Forelimb muscle (tissue), 1 donor: ENCODE data around the gene FOXO4. TPM values are rescaled to one million over a fixed set of nuclear protein-coding genes. Genes with fewer than 3 reads are reported as not detected.
A peak's percentile ranks its signal among the peaks of the same experiment; 100 is the strongest.

Source experiments
- DNase-seq: peaks from one replicate; pipeline ENCODE4 v3.0.0-alpha.2; 2013; ENCODE audit warnings: low read depth
- polyA plus RNA-seq: library from polyadenylated mRNA; unstranded; fragments of 120-200 nt; gene quantifications from one replicate; pipeline ENCODE4 v1.2.1, GENCODE V29; 2013; ENCODE audit not compliant: insufficient read length

The FOXO4 gene
- polyA plus RNA-seq, 1 donor = 41.0 TPM

DNA sequence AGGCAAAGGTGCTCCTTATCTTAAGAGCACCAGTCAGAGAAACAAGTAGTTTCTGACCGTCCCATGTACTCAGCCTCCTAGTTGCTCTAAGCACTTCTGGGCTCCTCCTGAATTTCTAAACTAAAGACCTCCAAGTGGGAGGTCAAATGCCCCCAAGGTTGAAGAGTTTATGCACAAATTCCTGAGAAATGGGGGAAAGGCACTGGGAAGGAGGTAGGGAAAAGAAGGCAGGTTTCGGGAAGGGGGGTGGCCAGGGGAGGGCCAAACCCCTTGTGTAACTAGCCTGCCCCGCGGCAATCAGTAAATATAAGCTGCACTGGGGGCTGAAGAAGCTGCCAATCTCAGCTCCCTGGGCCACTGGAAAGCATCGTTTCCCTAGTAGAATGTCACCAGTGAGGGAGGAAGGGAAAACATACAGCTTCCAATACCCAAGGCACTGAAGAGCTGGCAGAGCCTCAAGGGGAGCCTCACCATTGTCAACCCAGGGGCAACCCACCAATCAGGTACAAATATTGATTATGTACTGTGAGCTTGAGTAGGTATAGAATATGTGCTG, 3.4 kb downstream of the FOXO4 start:
- DNase-seq = no peak

DNA sequence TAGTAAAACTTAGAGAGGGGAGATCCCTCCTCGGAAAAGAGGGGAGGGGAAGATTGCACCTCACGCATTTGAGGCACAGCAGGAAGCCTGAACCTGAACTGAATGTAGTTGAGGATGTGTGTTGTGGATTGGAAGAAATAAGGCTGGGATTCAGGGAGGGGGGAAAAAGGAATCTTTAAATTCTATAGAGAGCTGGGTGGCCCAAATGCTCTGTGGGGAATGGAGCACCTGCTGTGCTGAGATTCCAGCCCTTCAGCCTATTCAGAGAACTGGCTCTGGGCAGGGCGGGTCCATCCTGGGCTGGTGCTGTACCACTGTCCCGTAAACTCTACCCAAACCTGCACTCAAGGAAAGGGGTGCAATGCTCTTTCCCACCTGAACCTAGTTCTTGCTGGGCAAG, 4.1 kb downstream of the FOXO4 start:
- DNase-seq = no peak

DNA sequence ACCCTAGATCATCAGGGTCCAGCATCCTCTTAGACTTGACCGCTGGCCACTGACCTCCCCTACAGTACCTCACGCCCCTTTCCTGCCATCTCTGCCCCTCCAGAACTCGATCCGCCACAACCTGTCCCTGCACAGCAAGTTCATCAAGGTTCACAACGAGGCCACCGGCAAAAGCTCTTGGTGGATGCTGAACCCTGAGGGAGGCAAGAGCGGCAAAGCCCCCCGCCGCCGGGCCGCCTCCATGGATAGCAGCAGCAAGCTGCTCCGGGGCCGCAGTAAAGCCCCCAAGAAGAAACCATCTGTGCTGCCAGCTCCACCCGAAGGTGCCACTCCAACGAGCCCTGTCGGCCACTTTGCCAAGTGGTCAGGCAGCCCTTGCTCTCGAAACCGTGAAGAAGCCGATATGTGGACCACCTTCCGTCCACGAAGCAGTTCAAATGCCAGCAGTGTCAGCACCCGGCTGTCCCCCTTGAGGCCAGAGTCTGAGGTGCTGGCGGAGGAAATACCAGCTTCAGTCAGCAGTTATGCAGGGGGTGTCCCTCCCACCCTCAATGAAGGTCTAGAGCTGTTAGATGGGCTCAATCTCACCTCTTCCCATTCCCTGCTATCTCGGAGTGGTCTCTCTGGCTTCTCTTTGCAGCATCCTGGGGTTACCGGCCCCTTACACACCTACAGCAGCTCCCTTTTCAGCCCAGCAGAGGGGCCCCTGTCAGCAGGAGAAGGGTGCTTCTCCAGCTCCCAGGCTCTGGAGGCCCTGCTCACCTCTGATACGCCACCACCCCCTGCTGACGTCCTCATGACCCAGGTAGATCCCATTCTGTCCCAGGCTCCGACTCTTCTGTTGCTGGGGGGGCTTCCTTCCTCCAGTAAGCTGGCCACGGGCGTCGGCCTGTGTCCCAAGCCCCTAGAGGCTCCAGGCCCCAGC, 5.2 kb downstream of the FOXO4 start:
- no peak for DNase-seq

GRCh38 chrX:71102292-71102691, 6.6 kb downstream of the FOXO4 start:
- no peak for DNase-seq

DNA sequence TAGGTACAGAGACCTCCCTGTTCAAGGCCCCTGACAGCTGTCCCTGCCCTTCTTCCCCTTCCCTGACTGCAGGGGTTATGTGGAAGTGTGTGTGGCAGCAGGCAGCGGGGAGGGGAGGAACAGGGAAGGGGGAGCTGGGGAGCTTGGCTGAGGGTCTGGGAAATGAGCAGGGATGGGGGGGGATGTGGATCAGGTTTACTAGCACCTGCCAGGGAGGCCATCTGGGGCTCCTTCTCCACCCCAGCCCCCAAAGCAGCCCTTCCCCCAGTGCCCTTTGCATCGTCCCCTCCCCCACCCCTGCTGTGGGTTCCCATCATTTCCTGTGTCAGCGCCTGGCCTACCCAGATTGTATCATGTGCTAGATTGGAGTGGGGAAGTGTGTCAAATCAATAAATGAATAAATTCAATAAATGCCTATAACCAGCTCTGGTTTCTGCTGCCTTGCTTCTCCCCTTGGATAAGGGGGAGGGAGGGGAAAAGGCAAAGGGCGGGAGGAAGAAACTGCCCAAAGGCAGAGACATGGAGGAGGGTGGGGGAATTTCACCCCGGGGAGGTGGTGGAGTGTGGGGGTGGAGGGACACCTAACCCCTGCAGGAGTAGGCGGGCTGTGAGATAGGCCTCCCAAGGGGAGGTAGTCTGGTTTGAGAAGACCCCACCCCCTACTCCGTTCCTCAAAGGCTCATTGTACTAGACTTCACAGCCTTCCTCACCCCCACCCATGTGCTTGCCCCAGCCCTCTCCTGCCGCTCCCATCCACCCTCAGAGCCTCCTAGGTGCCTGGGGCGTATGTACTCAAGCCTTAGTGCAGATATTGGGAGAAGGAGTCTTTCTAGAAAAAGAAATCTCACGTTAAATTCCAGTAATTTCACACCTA, 7.7 kb downstream of the FOXO4 start:
- no peak for DNase-seq

DNA sequence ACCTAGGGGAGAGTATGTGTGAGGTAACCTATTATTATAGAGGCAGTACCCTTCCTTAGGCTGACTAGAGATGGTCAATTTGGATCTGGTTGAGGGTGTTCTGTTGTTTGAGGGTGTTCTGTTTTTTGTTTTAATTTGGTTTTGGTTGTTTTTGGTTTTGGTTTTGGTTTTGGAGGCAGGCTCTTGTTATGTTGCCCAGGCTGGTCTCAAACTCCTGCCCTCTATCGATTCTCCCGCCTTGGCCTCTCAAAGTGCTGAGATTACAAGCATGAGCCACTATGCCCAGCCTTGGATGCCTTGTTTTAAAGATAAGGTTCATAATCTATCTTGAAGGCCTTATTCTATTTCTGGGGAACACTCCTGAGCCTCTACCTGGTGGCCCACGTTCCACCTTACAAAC, 10.0 kb downstream of the FOXO4 start:
- DNase-seq = no peak

GRCh38 chrX:71106427-71106826, 10.8 kb downstream of the FOXO4 start, which contains the start of gene CXorf65:
TSS of gene CXorf65 (minus strand) at chrX:71106740. CDS start at chrX:71106556, 184 bp downstream.
- DNase-seq = no peak

DNA sequence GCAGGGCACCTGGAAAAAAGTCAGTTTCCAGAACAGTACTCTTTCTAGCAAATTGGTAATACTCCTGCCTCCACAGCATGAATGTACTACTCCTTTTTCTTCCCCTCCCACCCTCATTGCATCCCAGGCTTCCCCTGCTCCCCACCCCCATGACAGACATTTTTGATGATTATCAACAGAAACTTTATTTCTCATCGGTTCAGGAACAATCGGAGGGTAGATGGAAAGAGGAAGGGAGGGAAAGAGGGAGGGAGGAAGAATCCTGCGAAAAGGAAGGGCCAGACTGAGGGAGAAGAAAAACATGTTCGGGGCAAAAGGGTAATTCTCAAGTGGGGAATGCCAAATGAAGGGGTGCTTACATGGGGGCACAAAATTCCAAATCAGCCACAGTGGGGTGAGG, 11.6 kb downstream of the FOXO4 start:
- DNase-seq = no peak

DNA sequence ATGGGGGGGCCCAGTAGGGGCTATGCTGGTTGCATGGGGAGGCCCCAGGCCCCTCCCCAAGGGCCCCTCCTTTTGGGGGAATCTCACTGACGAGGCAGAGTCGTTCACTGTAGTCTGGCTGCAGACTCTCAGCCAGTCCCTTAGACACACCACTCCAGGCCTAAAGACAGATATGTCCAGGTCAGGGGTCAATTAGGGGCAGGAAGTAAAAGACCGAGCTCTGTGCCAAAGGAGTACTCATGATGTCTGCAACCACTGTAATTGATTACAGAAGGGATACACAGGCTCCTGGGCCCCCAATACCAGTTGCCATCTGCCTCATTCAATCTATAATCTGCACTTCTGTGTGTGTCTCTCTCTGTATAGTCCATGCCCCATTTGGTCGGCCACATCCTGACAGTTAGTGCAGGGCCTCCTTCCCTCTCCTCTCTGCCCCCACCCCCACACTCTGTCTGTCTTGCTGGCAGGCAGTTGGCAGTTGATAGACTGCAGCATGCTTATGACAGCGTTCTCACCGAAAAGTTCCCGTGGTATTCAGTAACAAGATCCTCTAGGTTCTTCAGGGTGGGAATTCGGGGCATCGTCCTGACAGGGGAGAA, 12.2 kb downstream of the FOXO4 start:
- DNase-seq = no peak

- DNase-seq = no peak
Measured at GRCh38 chrX:71109051-71109450, 13.4 kb downstream of the FOXO4 start.

DNA sequence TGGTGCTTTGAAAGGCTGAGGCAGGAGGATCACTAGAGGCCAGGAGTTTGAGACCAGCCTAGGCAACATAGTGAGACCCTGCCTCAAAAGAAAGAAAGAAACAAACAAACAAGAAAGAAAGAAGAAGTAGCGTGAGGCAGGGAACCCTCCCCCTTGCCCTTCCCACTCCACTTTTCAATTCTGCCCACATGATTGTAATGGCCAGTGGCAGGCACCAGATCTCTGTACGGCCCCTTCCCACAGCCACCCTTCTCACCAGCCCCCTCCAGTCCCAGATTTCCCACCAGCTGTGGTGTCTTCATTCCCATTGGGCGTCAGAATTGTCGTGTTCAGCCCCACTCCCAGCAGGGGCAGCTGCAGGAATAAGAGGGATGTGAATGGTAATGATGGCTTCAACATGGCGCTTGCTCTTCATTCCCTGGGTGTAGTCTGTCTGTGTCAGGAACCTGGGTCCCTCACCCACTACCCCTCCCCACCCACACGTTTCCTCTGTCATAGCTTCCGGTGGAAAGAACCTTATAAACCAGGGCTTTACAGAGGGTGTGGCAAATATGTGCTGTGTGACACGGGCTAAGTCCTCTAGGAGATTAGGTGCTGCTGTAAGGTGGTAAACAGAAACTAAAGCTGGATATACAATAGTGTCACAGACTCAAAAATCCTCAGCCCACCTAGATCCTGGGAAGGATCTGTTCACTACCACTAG, 15.6 kb downstream of the FOXO4 start, which contains the start of gene IL2RG:
Gene IL2RG, minus strand, starts transcription at position 437 of the 703 bp plus-strand sequence. Its CDS starts 38 bp downstream, at position 399.
- no peak for DNase-seq

DNA sequence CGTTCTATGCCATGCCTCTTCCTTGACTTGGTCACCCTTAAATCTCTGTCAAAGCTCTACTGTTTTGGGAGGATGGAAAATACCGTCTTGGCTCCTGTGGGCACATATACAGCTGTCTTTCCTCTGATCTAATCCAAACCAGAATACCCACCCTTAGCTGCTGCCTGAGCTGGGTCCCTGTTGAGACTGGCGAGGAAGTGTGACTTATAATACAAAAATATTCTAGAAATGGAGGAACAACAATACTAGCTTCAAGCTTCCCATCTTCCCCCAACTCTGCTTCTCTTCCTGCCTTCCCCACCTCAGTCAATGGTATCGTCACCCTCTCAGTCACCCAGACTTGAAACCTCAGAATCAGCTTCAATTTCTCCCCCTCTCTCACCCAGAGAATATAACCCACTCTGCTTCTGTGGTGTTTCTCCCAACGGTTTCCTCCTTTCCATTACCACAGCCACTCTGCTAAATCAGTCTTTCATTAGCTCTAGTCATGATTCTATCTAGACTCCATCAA, 16.3 kb downstream of the FOXO4 start:
- DNase-seq = no peak

DNA sequence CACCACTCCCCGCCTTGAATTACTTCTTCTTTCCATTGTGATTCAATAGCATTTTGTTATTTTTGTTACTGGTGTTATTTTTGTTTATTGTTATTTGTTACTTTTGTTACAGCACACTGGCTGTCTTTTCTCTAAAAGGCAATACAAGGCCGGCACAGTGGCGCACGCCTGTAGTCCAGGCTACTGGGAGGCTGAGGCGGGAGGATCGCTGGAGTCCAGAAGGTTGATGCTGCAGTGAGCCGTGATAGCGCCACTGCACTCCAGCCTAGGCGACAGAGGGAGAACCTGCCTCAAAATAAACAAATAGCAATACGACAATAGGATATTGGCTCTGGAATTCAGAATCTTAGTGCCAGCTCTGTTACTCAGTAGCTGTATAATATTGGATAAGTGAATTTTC, 21.7 kb downstream of the FOXO4 start:
- DNase-seq = no peak

- peak; percentile 64 for DNase-seq
Measured at GRCh38 chrX:71118032-71118984, 22.7 kb downstream of the FOXO4 start, which contains the start of gene MED12. TSS of gene MED12 (plus strand) at chrX:71118596. CDS start at chrX:71118755, 159 bp downstream.

GRCh38 chrX:71118985-71119535, 23.4 kb downstream of the FOXO4 start:
- DNase-seq = no peak

- DNase-seq = no peak
Measured at GRCh38 chrX:71128166-71128833, 32.6 kb downstream of the FOXO4 start.

GRCh38 chrX:71128915-71129765, 33.5 kb downstream of the FOXO4 start:
- DNase-seq = no peak

GRCh38 chrX:71131510-71131909, 35.9 kb downstream of the FOXO4 start:
- DNase-seq = no peak
